HG03066 (cell line): ENCODE results near the gene CMIP.
A peak's percentile ranks its signal among the peaks of the same experiment; 100 is the strongest.

Experiments used
- ATAC-seq: cut with Tn5 transposase; IDR thresholded peaks from one replicate; pipeline ENCODE4 v1.9.1; 2021; ENCODE audit warnings: low read depth; ENCODE audit not compliant: unreplicated experiment

The CMIP gene

GRCh38 chr16:81458827-81459598, 14.4 kb downstream of the CMIP start:
- ATAC-seq, result no peak

DNA sequence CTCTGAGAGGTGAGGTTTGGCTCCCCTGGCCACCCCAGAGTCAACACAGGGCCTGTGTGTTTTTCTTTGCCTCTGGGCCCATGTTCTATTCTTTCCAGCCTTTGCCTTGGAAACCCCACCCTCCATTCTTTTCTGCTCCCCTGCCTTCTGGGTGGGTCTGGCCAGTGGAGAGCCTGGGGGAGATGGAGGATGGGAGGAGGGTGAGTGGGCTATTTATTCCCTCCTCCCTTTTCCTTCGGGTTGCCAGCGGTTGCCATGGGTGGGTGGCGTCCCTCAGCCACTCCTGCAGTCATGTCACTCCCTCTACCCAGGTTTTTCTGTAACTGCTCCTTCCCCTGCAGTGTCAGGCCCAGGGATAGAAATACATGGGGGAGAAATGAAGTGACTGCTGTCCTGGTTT, 15.5 kb downstream of the CMIP start:
- ATAC-seq, result no peak

- no peak for ATAC-seq
Observed at GRCh38 chr16:81461243-81461642, 16.6 kb downstream of the CMIP start.

- ATAC-seq, result no peak
Observed at GRCh38 chr16:81461766-81462165, 17.2 kb downstream of the CMIP start.

- ATAC-seq, result no peak
Observed at GRCh38 chr16:81462683-81463082, 18.1 kb downstream of the CMIP start.

- no peak for ATAC-seq
Observed at GRCh38 chr16:81463296-81463890, 18.8 kb downstream of the CMIP start.

DNA sequence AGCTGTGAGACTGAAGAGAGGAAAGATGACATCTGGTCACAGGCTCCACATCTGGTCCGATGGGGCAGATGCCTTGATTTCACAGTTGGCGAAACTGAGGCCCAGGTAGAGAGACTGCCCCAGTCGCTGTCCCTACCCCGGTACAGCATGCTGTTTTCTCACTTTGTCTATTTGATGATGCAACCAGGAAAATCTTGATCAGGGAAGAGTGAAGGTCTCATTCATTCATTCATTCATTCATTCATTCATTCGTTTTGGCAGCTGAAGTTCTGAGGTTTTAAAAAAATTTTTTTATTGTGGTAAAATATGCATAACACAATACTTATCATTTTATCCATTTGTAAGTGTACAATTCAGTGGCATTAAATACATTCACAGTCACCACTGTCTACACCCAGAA, 19.7 kb downstream of the CMIP start:
- no peak for ATAC-seq

DNA sequence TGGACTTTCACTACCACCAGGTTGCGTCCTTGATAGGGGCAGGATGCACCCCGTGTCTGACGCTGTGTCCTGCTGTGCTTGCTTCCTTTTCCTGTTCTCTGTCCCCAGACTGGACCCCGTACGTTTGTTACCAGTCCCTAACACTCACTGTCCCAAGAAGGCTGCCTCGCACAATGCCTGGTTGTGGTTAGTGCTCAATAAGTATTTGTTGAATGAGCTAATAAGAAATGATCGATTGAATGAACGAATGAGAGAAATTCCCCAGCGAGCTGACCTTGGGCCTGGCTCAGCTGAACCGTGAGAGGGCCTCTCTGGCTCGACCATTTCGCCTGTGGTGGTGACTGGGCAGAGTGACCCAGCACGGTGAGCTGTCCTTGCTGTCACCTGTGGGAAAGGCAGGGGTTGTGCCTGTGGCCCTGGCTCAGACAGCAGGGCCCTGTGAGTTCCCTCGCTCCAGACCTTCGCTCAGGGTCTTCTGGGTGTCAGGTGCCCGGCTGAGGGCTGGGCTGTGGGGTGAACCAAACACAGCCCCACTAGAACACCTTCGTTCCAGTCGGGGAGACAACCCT, 20.9 kb downstream of the CMIP start:
- ATAC-seq, result no peak

GRCh38 chr16:81466356-81466980, 21.9 kb downstream of the CMIP start:
- ATAC-seq, result no peak

GRCh38 chr16:81467072-81467471, 22.5 kb downstream of the CMIP start:
- ATAC-seq, result no peak

- no peak for ATAC-seq
Observed at GRCh38 chr16:81467815-81468214, 23.2 kb downstream of the CMIP start.

- ATAC-seq, result no peak
Observed at GRCh38 chr16:81468269-81468902, 23.8 kb downstream of the CMIP start.

DNA sequence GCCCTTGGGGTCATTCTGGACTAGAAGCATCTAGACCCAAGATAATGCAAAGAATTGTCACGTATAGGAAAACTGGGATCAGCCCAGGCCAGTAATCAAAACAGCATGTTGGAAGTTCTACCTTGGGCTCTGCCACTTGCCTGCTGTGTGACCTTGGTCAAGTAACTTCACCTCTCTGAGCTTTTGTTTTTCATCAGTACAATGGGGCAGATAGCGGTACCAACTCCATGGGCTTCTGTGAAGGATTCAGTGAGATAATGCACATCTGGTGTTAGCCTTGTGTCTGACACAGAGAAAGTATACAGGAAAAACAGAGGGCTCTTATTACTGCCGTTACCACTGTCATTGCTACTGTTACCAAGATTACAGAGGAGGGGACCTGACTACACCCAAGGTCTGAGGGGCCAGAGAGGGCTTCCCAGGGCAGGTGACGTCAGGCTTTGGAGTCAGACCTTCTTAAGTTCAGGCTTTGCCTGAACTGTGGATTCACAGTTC, 24.6 kb downstream of the CMIP start:
- ATAC-seq, result no peak

- ATAC-seq, result peak; percentile 85
Observed at GRCh38 chr16:81469710-81470535, 25.3 kb downstream of the CMIP start.

DNA sequence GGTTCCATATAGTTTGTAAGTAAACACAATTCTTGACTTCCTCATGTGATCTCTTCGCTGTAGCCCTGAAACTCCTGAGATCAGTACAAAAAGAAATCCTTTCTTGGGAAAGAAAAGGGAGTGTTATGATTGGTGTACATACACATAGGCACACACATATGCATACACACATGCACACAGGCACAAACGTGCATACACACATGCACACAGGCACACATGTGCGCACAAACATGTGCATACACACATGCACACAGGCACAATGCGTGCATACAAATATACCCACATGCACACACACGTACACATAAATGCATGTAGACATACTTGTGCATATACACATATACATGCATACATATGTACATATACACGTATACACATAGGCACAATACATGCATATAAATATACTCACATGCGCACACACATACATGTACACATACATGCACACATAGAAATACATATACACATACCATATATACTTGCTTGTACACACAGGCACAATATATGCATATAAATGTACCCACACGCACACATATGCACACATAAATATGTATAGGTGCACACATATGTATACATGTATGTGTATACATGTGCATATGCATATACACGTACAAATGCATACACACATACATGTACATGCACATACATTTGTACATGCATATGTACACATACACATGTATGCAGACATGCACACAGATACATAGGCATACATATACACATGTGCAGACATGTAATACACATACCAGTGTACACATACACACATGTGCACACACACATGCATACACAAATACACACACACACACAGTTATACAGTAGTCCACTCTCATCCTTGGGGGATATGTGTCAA, 26.4 kb downstream of the CMIP start:
- ATAC-seq, result no peak

GRCh38 chr16:81471882-81472281, 27.3 kb downstream of the CMIP start:
- no peak for ATAC-seq

DNA sequence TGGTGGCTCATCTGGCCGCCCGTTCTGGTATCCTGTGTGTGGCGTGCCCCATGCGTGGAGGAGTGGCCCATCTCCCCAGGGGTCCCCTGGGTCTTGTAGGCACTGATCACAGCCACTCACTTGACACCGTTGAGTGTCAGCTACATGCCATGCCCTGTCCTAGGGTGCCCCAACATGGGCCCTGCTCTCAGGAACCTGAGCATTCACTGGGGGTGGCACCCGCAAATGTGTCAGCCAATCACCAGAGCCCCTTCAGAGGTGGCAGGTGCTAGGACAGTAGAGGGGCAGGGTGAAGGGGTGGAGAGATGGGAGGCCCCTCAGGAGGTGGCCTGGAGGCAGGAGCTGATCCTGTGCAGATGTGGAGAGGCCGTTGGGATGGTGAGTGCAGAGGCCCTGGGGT, 27.8 kb downstream of the CMIP start:
- no peak for ATAC-seq

GRCh38 chr16:81473066-81473488, 28.5 kb downstream of the CMIP start:
- ATAC-seq, result no peak

DNA sequence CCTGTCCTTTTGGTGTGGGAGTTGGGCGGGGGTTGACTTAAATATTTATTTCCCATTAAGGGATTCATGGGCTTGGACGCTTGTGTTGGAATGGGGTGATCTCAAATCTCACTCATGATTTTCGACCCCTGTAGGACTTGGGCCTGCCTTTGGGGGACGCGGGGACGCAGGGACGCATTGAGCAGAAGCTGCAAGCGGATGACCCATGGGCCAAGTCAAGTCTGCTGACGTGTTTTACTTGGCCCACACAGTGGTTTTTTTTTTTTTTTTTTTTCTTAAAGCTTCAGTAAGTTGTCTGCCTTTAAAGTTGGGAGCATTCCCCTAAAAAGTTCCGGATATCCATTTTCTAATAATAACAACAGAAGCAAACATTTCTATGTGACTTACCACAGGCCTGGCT, 28.9 kb downstream of the CMIP start:
- ATAC-seq, result no peak
